ENCODE data around the gene HPSE2.

Gene HPSE2

DNA sequence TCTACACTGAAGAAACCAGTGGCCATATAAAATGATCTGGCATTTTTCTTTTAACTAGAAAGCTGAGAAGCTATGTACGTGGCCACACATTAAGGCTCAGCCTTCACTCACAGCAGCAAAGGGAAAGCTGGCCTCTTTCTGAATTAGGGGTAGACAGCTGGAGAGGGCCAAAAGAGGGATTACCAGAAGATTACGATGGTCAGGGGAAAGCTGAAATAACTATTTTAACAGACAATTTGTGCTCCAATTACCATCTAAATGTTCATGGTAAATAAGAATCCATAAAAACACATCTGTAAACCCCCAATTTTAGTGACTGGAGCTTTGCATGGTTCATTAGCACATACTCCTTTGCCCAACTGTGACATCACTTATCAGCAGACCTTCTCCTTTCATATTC, 314.3 kb downstream of the HPSE2 start:
- no peak overlapping the region for H3K4me3 ChIP-seq (ENCODE audit: low read depth, low read length)
- TF ChIP-seq, protein P1, sequence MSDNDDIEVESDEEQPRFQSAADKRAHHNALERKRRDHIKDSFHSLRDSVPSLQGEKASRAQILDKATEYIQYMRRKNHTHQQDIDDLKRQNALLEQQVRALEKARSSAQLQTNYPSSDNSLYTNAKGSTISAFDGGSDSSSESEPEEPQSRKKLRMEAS (IDR thresholded peaks at IDR 0.05; ENCODE audit: low read depth, low read length), result no peak
- TF ChIP-seq MYC (IDR thresholded peaks at IDR 0.05; ENCODE audit: low read depth, low read length), result no peak
- no peak for TF ChIP-seq POLR2A (IDR thresholded peaks at IDR 0.05; ENCODE audit: extremely low read depth, insufficient read length)
- TF ChIP-seq, protein P2, sequence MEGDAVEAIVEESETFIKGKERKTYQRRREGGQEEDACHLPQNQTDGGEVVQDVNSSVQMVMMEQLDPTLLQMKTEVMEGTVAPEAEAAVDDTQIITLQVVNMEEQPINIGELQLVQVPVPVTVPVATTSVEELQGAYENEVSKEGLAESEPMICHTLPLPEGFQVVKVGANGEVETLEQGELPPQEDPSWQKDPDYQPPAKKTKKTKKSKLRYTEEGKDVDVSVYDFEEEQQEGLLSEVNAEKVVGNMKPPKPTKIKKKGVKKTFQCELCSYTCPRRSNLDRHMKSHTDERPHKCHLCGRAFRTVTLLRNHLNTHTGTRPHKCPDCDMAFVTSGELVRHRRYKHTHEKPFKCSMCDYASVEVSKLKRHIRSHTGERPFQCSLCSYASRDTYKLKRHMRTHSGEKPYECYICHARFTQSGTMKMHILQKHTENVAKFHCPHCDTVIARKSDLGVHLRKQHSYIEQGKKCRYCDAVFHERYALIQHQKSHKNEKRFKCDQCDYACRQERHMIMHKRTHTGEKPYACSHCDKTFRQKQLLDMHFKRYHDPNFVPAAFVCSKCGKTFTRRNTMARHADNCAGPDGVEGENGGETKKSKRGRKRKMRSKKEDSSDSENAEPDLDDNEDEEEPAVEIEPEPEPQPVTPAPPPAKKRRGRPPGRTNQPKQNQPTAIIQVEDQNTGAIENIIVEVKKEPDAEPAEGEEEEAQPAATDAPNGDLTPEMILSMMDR (IDR thresholded peaks at IDR 0.05; ENCODE audit: low read depth, low read length), result no peak
- no peak for DNase-seq (ENCODE audit: low read depth)

DNA sequence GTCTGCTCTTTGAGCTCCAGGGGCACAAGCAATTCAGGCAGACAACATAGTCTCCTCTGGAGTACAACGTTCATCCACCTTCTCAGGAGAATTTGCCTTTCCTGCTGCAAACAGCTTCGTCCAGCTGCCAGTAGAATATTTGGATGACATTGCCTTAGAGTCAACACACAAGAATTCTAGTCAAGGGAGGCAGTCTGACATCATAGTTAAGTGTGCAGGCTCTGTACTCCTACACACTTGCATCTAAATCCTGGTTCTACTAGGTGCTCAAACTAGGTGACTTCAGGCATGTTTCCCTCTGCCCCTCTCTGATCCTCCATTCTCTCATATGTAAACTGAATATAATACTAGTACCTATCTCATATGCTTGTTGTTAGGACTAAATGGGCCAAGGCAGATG, 314.8 kb downstream of the HPSE2 start:
- TF ChIP-seq, protein P2 (IDR thresholded peaks at IDR 0.05; ENCODE audit: low read depth, low read length), result no peak
- TF ChIP-seq MYC (IDR thresholded peaks at IDR 0.05; ENCODE audit: low read depth, low read length) (no peak), POLR2A (IDR thresholded peaks at IDR 0.05; ENCODE audit: extremely low read depth, insufficient read length) (no peak)
- TF ChIP-seq, protein P1 (IDR thresholded peaks at IDR 0.05; ENCODE audit: low read depth, low read length), result no peak
- DNase-seq (ENCODE audit: low read depth), result no peak
- H3K4me3 ChIP-seq (ENCODE audit: low read depth, low read length), result no peak overlapping the region

DNA sequence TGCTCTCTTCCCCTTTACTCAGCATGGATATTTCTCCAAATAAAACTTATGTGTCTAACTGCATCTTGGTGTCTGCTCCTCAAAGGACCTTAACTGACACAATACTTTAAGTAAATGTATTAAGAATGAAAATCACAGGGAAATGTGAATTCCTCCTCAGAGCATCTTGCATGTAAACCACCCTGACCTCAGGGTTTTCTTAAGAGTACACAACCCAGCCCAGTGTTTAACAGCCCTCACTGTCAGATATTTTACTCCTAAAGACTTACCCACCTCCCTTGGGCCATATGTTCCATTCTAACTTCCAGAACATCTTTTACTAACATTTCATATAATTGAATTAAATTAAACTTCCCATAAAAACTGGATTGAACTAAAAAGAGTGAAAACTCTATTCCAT, 315.3 kb downstream of the HPSE2 start:
- DNase-seq (ENCODE audit: low read depth), result no peak
- TF ChIP-seq, protein P2 (IDR thresholded peaks at IDR 0.05; ENCODE audit: low read depth, low read length), result no peak
- TF ChIP-seq POLR2A (IDR thresholded peaks at IDR 0.05; ENCODE audit: extremely low read depth, insufficient read length) (no peak), MYC (IDR thresholded peaks at IDR 0.05; ENCODE audit: low read depth, low read length) (no peak)
- TF ChIP-seq, protein P1 (IDR thresholded peaks at IDR 0.05; ENCODE audit: low read depth, low read length), result no peak
- no peak overlapping the region for H3K4me3 ChIP-seq (ENCODE audit: low read depth, low read length)

DNA sequence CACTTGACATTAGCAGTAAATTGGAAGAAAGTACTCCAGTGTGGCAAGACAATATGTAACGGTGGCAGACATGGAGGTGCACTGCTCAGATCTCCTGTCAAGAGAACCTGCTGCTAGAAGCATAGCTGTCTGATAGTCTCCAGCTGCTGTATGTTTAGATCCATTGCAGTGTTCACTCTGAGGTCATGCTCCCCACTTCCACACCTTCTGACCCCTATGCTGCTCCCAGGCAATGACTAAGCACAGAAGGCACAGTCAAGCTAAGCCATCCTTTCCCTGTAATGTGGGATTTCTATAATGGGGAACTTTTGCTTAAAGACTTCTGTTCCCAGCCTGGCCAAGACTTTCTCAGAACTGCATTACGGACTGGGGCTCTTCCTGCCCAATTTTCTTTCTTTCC, 315.8 kb downstream of the HPSE2 start:
- TF ChIP-seq, protein P2 (IDR thresholded peaks at IDR 0.05; ENCODE audit: low read depth, low read length), result no peak
- TF ChIP-seq, protein P1 (IDR thresholded peaks at IDR 0.05; ENCODE audit: low read depth, low read length), result no peak
- TF ChIP-seq POLR2A (IDR thresholded peaks at IDR 0.05; ENCODE audit: extremely low read depth, insufficient read length), result no peak
- no peak for TF ChIP-seq MYC (IDR thresholded peaks at IDR 0.05; ENCODE audit: low read depth, low read length)
- no peak for DNase-seq (ENCODE audit: low read depth)
- no peak overlapping the region for H3K4me3 ChIP-seq (ENCODE audit: low read depth, low read length)

DNA sequence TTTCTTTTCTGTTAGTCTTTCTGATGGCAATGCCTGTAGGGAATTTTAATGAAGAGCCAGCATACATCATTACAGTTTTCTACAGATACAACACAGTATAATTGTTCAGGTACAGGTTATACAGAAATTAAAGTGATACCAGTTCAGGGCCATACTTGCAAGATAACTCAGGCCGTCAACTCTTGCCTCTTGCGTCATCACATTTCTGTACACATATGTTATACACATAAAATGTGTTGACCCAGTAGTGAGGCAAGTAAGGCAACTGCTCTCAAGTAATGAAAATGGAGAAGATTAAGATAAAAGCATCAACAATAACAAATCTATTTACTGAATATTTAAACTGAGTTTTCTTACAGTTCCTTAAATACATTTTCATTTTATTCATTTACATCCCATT, 317.8 kb downstream of the HPSE2 start:
- DNase-seq (ENCODE audit: low read depth), result no peak
- TF ChIP-seq, protein P2 (IDR thresholded peaks at IDR 0.05; ENCODE audit: low read depth, low read length), result no peak
- no peak for TF ChIP-seq POLR2A (IDR thresholded peaks at IDR 0.05; ENCODE audit: extremely low read depth, insufficient read length)
- no peak for TF ChIP-seq MYC (IDR thresholded peaks at IDR 0.05; ENCODE audit: low read depth, low read length)
- TF ChIP-seq, protein P1 (IDR thresholded peaks at IDR 0.05; ENCODE audit: low read depth, low read length), result no peak
- no peak overlapping the region for H3K4me3 ChIP-seq (ENCODE audit: low read depth, low read length)
